GM19467 (cell line): ENCODE results near the gene TSSK2.

ENCODE experiments used
- ATAC-seq: cut with Tn5 transposase; IDR thresholded peaks from one replicate; pipeline ENCODE4 v1.9.1; 2021; ENCODE audit warnings: mild to moderate bottlenecking, moderate library complexity; ENCODE audit not compliant: unreplicated experiment

Gene TSSK2

GRCh38 chr22:19179497-19180048 is 48.5 kb downstream of the TSSK2 start:
- ATAC-seq: no peak

- ATAC-seq: no peak
Observed at GRCh38 chr22:19180234-19180633, 49.1 kb downstream of the TSSK2 start.

DNA sequence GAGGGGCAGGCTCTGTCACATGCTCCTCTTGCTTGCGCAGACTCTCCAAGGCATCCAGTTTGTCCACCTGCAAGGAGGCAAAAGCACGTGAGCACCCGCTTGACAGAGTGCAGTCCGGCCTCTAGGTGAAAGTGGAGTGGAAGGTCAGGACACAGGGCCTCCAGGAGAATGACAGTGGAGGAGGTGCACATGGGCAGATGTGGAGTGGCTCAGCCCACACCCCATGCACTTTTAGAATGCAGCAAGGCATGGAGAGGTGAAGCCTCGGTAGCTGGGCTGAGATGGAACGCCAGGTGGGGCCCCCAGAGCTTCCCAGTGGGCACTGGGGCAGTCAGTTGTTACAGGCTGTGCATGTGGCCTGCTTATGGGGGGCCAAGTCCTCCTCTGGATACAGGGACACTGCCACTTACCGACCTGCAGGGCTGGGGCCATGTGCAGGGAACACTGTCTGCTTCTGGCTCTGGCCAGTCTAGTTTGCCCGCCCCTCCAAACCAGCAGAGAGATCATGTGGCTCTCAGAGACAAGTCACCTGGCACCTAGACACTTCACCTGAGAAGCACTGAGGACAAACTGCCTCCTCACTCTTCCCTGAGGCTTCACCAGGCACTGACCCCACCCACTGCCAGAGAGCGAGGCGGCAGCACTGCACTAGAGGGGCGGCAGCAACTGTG is 49.8 kb downstream of the TSSK2 start:
- no peak for ATAC-seq

DNA sequence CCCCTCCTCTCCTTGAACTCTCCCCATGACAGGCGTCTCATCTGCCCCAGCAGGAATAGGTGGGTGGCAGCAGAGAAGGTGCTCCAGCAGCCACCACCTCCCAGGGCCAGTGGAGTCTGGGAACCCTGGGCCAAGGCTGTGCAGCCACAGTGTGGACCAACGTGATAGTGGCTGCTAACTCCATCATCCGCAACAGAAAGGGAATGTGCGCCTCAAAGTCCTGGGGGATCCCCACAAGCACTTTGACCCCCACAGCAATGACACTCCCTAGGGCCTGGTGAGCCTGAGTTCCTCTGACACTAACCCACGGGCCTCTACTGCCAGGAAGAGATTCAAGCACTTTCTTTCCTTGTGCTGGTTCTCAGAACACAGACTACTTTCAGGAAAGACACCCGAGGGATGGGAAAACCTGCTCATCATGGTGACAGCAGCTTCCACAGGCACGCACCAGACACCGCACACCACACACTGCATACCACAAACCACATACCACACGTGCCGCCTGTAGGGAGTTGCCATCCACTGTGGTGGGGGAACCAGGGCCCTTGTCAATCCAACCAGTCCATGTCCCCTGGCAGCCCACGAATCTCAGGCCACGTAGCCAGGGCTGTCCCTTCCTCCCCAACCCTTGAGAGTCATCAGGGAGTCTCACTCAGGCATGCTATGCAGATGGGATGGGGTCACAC is 50.8 kb downstream of the TSSK2 start:
- ATAC-seq: no peak
